Midbrain (tissue), 1 donor: ENCODE data around the gene GNA12.
"Not testable (repeated sequence)": the region's sequence is repeated elsewhere in the genome, so short reads cannot be mapped to it uniquely, and the experiment has no call there.

Source experiments
- DNase-seq: peaks from one replicate; lab custom pipeline; 2025; lab: John Stamatoyannopoulos, UW

Gene GNA12

GRCh38 chr7:2691011-2691707, 152.9 kb downstream of the GNA12 start:
- DNase-seq: no peak

- DNase-seq: no peak
These were observed 154.0 kb downstream of the GNA12 start for GRCh38 chr7:2689951-2690705.

- no peak for DNase-seq
These were observed 154.7 kb downstream of the GNA12 start for GRCh38 chr7:2689343-2689847.

- DNase-seq: peak; percentile 50
These were observed 155.4 kb downstream of the GNA12 start for GRCh38 chr7:2688409-2689342.

GRCh38 chr7:2687881-2688318, 156.2 kb downstream of the GNA12 start, which contains the start of gene AMZ1:
AMZ1 (plus strand) TSS chr7:2688202; CDS start chr7:2700452, 12,250 bp downstream.
- DNase-seq: no peak

GRCh38 chr7:2687338-2687869, 156.7 kb downstream of the GNA12 start:
- DNase-seq: no peak

GRCh38 chr7:2686101-2686500, 158.0 kb downstream of the GNA12 start:
- no peak for DNase-seq

- no peak for DNase-seq
These were observed 159.6 kb downstream of the GNA12 start for GRCh38 chr7:2684501-2684900.

GRCh38 chr7:2681929-2682799, 161.9 kb downstream of the GNA12 start:
- peak; percentile 96 for DNase-seq

GRCh38 chr7:2680792-2681490, 163.2 kb downstream of the GNA12 start:
- DNase-seq: peak; percentile 80

GRCh38 chr7:2680256-2680655, 163.9 kb downstream of the GNA12 start:
- DNase-seq: no peak

- not testable (repeated sequence) for DNase-seq
These were observed 164.7 kb downstream of the GNA12 start for GRCh38 chr7:2679135-2680127.

- DNase-seq: not testable (repeated sequence)
These were observed 165.7 kb downstream of the GNA12 start for GRCh38 chr7:2678454-2678853.
